Stimulated activated CD4-positive, alpha-beta T cell treated with anti-CD3 and anti-CD28 coated beads, TNF-alpha, amount 100 ng/mL, for 4 hours (primary cell): Measurements from ENCODE around the gene POLE.

Experiments used
- DNase-seq, 3 experiments: peaks; one replicate each; pipeline ENCODE4 v3.0.0-alpha.2; 2020; ENCODE audit warnings: low read depth in 3 of 3

The POLE gene

GRCh38 chr12:132597333-132598316 is 89.5 kb downstream of the POLE start:
- DNase-seq, result no peak

- DNase-seq, result no peak
These were observed 91.1 kb downstream of the POLE start for GRCh38 chr12:132596016-132596415.

- DNase-seq, result no peak
These were observed 92.0 kb downstream of the POLE start for GRCh38 chr12:132595183-132595582.

GRCh38 chr12:132593938-132594358 is 93.2 kb downstream of the POLE start:
- no peak for DNase-seq

- no peak for DNase-seq
These were observed 93.6 kb downstream of the POLE start for GRCh38 chr12:132593521-132593920.

GRCh38 chr12:132593071-132593470 is 94.1 kb downstream of the POLE start:
- DNase-seq, result no peak

- DNase-seq, result no peak
These were observed 94.7 kb downstream of the POLE start for GRCh38 chr12:132592282-132592970.

- no peak for DNase-seq
These were observed 95.8 kb downstream of the POLE start for GRCh38 chr12:132591107-132591935.

- no peak for DNase-seq
These were observed 98.1 kb downstream of the POLE start for GRCh38 chr12:132588821-132589669.

- DNase-seq, result no peak
These were observed 98.8 kb downstream of the POLE start for GRCh38 chr12:132588319-132588718.

- DNase-seq, result no peak
These were observed 99.4 kb downstream of the POLE start for GRCh38 chr12:132587781-132588180.

GRCh38 chr12:132586929-132587328 is 100.2 kb downstream of the POLE start:
- DNase-seq, result no peak

- no peak for DNase-seq
These were observed 102.0 kb downstream of the POLE start for GRCh38 chr12:132585177-132585576.

- DNase-seq, result no peak
These were observed 102.7 kb downstream of the POLE start for GRCh38 chr12:132584429-132584828.

GRCh38 chr12:132583736-132584135 is 103.4 kb downstream of the POLE start:
- DNase-seq, result no peak

- DNase-seq, result no peak
These were observed 103.8 kb downstream of the POLE start for GRCh38 chr12:132583411-132583710.

- no peak for DNase-seq
These were observed 104.3 kb downstream of the POLE start for GRCh38 chr12:132582582-132583410.

- DNase-seq, result no peak
These were observed 105.1 kb downstream of the POLE start for GRCh38 chr12:132582058-132582420.

- no peak for DNase-seq
These were observed 105.6 kb downstream of the POLE start for GRCh38 chr12:132581348-132582057.
